Activated B cell treated with CpG ODN at 0.5 μM for 24 hours (primary cell): ENCODE results near the gene C16orf87. TPM values are rescaled to one million over a fixed set of nuclear protein-coding genes. Genes with fewer than 3 reads are reported as not detected.

Source experiments
- ATAC-seq: fragments of 200-7000 bp; cut with Tn5 transposase; one replicate; pipeline ENCODE4 v1.10.0; 2021; ENCODE audit warnings: low read depth, mild to moderate bottlenecking, moderate library complexity
- CTCF ChIA-PET: fragments of 350-600 bp; sonication (Branson Sonifier 250); formaldehyde crosslinking; loops from one replicate; lab custom pipeline; 2021; ENCODE audit warnings: antibody characterized with exemption; lab: Charles Lee
- POLR2A ChIA-PET: fragments of 350-600 bp; sonication (Branson Sonifier 250); formaldehyde crosslinking; loops from one replicate; lab custom pipeline; 2021; ENCODE audit warnings: antibody characterized with exemption; lab: Charles Lee
- DNase-seq: peaks from one replicate; pipeline ENCODE4 v3.0.0; 2022
- H3K27ac Mint-ChIP-seq: one replicate; pipeline ENCODE4 v1.8.0; 2020; ENCODE audit warnings: mixed read lengths
- H3K27me3 Mint-ChIP-seq: one replicate; pipeline ENCODE4 v1.8.0; 2021; ENCODE audit warnings: mixed read lengths
- H3K36me3 Mint-ChIP-seq: one replicate; pipeline ENCODE4 v1.8.0; 2021; ENCODE audit warnings: low read depth, mixed read lengths
- H3K4me1 Mint-ChIP-seq: one replicate; pipeline ENCODE4 v1.8.0; 2021; ENCODE audit warnings: mixed read lengths
- H3K4me3 Mint-ChIP-seq: one replicate; pipeline ENCODE4 v1.8.0; 2020; ENCODE audit warnings: mild to moderate bottlenecking, mixed read lengths
- H3K9me3 Mint-ChIP-seq: one replicate; pipeline ENCODE4 v1.8.0; 2020; ENCODE audit warnings: mixed read lengths
- intact Hi-C: fragments of 100-400 bp; cut with micrococcal nuclease; formaldehyde crosslinking; loops from one replicate; pipeline ENCODE4 v1.15.1; 2024
- total RNA-seq: library from RNA; stranded (reverse); gene quantifications from 2 replicates; pipeline ENCODE4 v1.2.3, GENCODE V29; 2022
- TF ChIP-seq, protein P1 (sequence below): fragments of 200-600 bp; IDR thresholded peaks from one replicate; pipeline ENCODE4 v1.8.0; 2022; ENCODE audit warnings: antibody characterized with exemption, mild to moderate bottlenecking

The C16orf87 gene
- total RNA-seq, 1 donor from 2014 or later, result 16.6 TPM

- intact Hi-C loops, result no loop called here
- Mint-ChIP-seq H3K36me3 (no peaks in the 10 kb centered on the region), H3K27ac (no peak overlapping the region), H3K9me3 (no peaks in the 10 kb centered on the region), H3K4me3 (no peak overlapping the region), H3K27me3 (no peaks in the 10 kb centered on the region), H3K4me1 (peaks cover 21% of the 10 kb centered on the region)
- DNase-seq, result no peak
- ATAC-seq, result no peak
- CTCF ChIA-PET, result no interaction called here
- POLR2A ChIA-PET, result no interaction called here
- TF ChIP-seq, protein P1, sequence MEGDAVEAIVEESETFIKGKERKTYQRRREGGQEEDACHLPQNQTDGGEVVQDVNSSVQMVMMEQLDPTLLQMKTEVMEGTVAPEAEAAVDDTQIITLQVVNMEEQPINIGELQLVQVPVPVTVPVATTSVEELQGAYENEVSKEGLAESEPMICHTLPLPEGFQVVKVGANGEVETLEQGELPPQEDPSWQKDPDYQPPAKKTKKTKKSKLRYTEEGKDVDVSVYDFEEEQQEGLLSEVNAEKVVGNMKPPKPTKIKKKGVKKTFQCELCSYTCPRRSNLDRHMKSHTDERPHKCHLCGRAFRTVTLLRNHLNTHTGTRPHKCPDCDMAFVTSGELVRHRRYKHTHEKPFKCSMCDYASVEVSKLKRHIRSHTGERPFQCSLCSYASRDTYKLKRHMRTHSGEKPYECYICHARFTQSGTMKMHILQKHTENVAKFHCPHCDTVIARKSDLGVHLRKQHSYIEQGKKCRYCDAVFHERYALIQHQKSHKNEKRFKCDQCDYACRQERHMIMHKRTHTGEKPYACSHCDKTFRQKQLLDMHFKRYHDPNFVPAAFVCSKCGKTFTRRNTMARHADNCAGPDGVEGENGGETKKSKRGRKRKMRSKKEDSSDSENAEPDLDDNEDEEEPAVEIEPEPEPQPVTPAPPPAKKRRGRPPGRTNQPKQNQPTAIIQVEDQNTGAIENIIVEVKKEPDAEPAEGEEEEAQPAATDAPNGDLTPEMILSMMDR, result no peak
Measured at GRCh38 chr16:46753015-46753414, 78.0 kb downstream of the C16orf87 start.

- Mint-ChIP-seq H3K4me1 (peaks cover 21% of the 10 kb centered on the region), H3K36me3 (no peaks in the 10 kb centered on the region), H3K27ac (no peak overlapping the region), H3K9me3 (no peaks in the 10 kb centered on the region), H3K4me3 (no peak overlapping the region), H3K27me3 (no peaks in the 10 kb centered on the region)
- ChIA-PET CTCF (interaction anchor here (0.6 kb wide), 1 partner anchor 100 kb away, joined by 3 read pairs; no protein-coding TSS in a partner anchor), POLR2A (no interaction called here)
- DNase-seq (no peak), ATAC-seq (no peak)
- TF ChIP-seq, protein P1, result no peak
- intact Hi-C loops, result no loop called here
Measured at GRCh38 chr16:46751381-46751780, 79.6 kb downstream of the C16orf87 start.

DNA sequence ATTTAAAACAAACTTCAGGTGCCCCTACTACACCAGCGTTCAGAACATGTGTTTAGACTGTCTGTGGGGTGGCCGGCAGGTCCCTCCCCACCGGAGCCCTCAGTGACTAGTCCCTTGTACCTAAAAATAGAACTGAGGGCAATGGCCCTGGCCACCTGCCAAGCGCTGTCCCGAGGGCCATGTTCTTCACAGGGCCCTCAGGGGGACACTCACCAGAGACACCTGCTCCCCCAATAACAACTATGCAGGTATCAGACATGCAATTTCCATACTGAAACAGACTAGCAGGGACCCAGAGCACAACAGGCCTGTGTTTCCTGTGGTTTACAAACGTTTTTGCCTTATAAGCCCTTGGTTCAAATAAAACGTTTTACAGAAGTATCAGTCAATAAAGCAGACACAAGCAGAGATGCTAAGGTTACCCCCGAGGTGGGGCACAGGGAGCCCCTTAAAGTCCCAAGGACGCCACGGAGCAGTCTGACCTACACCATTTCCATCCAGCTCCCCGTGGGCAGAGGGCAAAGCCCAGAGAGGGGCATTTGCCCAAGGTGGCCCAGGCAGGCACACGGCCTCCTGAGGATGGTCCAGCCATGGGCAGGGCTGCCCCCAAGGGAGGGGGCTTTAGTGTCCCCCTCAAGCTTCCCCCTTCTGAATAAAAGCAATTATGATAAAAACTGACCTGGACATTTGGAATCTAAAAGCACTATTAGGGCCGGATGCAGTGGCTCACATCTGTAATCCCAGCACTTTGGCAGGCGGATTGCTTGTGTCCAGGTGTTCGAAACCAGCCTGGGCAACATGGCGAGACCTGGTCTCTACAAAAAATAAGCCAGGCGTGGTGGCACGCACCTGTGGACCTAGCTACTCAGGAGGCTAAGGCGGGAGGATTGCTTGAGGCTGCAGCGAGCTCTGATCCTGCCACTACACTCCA is 81.9 kb downstream of the C16orf87 start:
- Mint-ChIP-seq H3K27me3 (no peaks in the 10 kb centered on the region), H3K36me3 (no peaks in the 10 kb centered on the region), H3K4me3 (no peak overlapping the region), H3K4me1 (peaks cover 13% of the 10 kb centered on the region), H3K27ac (peak overlapping the region; percentile 35), H3K9me3 (no peaks in the 10 kb centered on the region)
- ATAC-seq (no peak), DNase-seq (no peak)
- ChIA-PET CTCF (no interaction called here), POLR2A (no interaction called here)
- intact Hi-C loops, result no loop called here
- TF ChIP-seq, protein P1, result no peak

DNA sequence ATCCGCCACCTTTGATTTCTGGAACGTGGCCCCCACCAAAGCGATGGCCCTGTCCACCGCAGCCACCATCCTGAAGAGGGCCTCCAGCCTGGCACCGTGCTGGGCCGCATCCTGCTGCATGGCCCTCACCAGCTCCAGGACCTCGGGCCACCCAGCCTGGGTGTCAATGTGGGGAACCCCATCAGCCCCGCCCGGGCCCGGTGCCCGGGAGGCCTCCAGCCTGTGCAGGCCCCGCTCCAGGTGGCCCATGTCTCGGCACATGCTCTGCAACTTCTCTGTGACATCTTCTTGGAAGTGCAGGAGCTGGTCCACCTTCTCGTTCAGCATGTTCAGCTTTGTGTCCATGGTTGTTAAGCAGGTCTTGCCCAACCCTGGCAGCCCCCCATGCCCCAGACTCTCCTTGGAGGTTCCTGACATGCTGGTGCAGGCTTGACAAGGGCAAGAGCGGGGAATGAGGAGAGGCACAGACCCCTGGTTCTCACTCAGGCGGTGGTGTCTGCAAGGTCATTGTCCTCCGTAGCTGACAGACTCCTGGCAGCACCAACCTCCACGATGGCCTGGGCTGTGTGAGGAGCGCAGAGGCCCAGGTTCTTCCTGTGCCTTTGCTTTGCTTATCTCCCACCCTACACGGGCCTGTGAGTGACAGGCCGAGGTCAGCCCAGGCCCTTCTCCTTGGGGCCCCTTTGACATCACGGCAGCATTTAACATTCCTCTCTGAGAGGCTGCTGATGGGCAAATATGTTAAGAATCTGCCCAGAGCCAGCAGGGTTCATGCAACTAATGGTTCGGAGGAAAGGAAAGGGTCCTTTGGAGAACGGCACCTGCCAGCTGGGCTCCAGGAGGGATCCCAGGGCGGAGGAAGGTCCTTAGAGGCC is 83.0 kb downstream of the C16orf87 start, which contains the start of gene MYLK3:
Gene MYLK3 (minus strand): TSS at position 568 of the 875 bp plus-strand sequence. CDS start 151 bp downstream, at position 417.
- ATAC-seq (no peak), DNase-seq (no peak)
- intact Hi-C loops, result no loop called here
- Mint-ChIP-seq H3K27ac (peak within 1 kb of the TSS; percentile 35), H3K4me3 (no peak within 1 kb of the TSS), H3K27me3 (no peaks in the 10 kb centered on the region), H3K36me3 (no peaks in the 10 kb centered on the region), H3K9me3 (no peaks in the 10 kb centered on the region), H3K4me1 (peaks cover 23% of the 10 kb centered on the region)
- TF ChIP-seq, protein P1, result no peak
- POLR2A ChIA-PET, result no interaction called here
- CTCF ChIA-PET, result no interaction called here
